HG03135 (cell line): Measurements from ENCODE around the gene CMIP.

Experiments used
- ATAC-seq: cut with Tn5 transposase; IDR thresholded peaks from one replicate; pipeline ENCODE4 v1.9.1; 2021; ENCODE audit warnings: mild to moderate bottlenecking, moderate library complexity; ENCODE audit not compliant: unreplicated experiment

CMIP gene

GRCh38 chr16:81694494-81695280 is 250.1 kb downstream of the CMIP start:
- no peak for ATAC-seq

DNA sequence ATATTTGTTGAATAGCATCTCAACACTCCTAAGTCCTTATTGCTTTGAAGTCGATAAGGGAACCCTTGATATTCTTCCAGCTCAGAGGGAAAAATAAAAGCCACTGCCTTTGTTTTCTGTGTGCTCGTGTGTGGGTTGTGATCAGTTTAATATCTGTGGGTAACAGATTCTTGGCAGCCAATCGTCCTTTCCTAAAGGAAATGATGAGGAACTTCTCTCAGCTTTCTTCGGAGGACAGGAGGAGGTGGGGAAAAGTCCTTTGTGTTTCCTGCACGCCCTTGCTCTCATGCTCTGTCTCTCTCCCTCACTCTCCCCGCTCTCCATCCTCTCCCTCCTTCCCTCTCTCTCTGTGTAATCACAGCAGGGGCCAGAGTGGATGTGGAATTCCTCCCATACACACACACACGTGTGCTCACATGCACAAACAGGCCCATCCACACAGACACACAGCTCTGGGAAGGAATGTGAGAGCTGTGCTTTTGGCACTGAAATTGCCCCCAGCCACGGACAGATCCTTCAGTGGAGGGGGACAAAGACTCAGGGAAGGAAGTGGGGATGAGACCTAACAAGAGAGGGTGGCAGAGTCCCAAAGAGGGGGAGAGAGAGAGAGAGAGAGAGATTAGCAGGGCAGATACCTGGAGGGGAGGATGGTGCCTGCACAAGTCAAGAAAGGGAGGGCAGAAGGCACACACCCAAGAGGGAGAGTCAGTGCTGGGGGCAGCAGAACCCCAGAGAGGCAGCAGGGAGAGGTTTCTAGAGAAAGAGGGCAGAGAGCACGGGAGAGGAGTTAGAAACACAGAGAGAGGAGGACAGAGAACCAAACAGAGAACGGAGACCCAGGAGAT is 250.9 kb downstream of the CMIP start:
- ATAC-seq: no peak

DNA sequence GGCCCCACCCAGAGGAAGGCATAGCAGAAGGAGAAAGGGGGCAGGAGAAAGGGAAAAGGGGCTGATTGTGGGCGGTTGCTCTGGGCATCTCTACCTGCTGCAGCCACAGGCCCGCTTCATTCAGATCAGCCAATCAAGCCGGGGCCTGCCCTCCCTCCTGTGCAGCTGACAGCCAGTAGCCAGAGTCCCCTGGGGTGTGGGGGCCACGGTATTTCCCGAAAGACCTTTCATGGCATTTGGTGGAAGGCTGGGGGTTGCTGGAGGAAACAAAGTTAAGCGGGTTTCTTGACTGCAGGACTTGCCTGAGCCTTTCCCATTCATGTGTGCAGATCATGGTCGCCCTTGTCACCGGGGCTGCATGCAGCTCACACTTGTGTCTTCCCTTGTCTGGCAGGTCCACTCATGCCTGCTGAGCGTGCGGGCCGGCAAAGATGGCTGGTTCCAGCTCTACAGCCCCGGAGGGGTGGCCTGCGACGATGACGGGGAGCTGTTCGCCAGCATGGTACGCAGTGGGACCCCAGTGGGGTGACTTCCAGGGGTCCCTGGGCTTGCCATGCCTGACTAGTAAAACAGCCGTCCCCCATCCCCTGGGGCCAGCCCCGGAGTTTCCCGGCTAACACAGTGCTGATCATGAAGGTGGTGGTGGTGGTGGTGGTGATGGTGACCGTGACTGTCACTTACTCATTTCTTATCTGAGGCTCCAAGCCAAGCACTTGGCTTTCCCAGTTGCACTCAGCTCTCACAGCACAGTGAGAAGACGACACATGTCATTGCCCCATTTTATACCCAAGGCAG is 251.8 kb downstream of the CMIP start:
- ATAC-seq: no peak

DNA sequence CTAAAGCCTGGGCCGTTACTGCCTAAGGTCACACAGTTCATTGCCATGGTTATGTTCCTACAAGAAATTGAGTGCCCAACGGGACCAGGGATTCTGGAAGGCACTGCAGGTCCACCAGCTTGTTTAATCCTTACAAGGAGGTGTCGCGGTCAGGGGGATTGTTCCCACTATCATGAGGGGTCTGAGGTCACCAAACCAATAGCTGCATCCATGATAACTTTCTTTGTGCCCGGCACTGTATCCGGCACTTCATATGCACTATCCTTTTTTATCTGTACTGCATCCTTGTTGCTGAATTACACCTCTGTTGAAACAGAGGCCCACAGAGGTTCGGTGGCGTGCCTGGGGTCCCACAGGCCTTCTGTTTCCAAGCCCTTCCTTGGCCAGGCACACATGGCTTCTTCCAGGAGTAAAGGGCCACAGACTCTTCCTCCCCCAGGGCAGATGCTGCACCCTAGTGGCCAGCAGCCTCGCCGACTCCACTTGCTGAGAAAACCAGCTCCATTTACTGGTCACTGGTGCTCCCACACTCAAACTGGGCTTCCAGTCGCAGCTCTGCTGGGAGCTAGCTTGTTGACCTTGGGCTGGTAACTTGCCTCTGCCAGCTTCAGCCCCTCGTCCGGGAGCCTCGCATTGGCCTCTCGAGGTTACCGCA is 252.5 kb downstream of the CMIP start:
- no peak for ATAC-seq

GRCh38 chr16:81697616-81698309 is 253.2 kb downstream of the CMIP start:
- no peak for ATAC-seq

- no peak for ATAC-seq
Observed at GRCh38 chr16:81698310-81698641, 253.7 kb downstream of the CMIP start.

DNA sequence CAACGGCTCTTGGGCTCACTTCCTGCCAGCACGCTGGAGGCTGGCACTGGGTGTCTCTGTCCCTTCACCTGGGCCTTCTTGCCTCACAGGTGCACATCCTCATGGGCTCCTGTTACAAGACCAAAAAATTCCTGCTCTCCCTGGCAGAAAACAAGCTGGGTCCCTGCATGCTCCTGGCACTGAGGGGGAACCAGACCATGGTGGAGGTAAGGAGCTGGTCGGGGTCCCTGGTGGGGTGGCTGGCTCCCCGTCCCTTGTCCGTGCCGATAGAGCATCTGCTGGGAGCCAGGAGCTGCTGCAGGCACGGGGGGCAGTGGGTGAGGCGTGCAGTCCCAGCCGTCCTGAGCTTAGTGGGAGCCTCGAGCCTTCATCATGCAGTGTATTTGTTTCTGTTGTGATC is 255.0 kb downstream of the CMIP start:
- ATAC-seq: no peak

DNA sequence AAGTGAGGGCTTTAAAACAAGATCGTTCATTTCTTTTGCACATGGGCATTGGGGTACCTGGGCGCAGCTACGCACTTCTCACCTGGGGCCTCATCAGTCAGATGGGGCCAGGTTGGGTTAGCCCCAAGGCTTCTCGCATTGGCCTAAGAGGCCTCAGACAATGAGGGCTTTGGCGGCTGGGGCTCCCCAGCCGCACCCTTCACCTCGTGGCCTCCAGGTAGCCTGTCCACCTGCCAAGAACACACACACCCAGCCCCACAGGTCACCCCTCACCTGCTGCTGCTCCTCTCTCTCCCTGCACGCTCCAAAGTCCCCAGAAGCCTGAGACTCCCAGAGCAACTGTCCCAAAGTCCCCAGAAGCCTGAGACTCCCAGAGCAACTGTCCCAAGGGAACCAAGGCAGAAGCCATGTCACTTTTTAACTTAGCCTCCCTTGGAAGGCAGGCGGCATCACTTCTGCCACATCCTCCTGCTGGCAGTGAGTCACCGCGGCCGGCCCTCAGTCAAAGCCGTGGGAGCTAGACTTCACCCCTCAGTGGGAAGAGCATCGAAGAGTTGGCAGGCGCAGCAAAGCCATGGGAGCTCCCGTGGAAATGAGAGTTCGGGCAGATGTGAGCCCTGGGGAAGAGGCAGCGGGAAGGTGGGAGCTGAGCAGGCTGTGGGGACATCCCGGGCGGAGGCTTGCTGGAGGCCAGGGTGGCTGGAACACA is 255.6 kb downstream of the CMIP start:
- ATAC-seq: no peak

- no peak for ATAC-seq
Observed at GRCh38 chr16:81700780-81701165, 256.2 kb downstream of the CMIP start.

DNA sequence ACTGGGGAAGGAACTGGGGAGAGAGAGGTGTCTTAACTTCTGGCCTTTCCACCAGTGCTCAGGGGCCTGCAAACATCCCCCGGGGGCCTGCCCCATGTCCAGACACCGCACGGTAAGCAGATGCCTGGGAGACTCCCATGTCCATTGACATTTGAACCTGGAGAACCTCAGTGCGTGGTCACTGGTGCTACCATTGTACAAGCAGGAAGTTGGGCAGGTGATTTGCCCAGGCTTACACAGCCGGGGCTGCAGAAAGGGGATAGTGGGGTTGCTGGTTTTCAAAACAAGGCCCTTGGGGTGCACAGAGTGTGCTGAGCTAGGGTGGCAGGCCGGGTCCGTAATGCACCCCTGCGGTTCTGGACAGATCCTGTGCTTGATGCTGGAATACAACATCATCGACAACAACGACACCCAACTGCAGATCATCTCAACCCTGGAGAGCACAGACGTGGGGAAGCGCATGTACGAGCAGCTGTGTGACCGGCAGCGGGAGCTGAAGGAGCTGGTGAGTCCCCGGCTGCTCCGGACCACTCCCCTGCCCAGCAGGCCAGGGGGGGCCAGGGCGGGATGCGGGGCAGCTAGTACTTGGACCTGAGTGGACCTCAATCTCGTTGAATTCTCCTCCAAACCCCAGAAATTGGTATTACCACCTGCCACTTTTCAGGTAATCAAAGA is 256.8 kb downstream of the CMIP start:
- ATAC-seq: no peak

DNA sequence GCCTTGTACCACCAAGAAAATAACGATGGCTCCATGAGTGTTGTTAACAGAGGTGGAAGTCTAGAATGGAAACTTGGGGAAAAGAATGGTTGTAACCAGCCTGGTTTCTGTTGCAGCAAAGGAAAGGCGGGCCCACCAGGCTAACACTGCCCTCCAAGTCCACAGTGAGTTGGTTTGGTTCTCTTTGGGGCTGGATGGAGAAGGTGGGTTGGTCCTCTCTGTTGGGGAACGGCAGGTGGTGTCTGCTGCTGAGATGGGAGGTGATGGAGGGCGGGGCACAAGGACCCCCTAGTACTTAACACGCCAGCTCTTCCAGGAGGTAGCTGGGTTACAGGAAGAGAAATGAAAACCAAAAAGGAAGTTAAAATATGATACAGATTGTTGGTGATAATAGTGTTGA is 257.9 kb downstream of the CMIP start:
- ATAC-seq: no peak

- no peak for ATAC-seq
Observed at GRCh38 chr16:81703177-81704155, 258.9 kb downstream of the CMIP start.

DNA sequence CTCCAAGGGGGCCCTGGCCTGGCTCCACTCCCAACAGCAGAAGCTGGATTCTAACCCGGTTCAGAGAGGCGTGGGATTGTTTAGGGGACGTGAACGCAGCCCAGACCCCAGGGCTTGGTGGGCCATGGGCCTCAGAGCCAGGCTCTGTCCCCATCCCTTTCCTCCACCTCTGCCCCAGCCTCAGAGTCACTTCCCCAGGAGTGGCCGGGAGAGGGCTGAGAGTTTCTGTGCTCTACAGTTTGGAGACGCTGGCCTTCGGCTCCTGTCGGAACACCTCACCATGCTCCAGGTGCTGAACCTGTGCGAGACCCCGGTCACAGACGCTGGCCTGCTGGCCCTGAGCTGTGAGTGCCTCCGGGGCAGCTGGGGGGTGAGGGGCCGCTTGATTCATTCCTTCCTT is 260.7 kb downstream of the CMIP start:
- ATAC-seq: no peak

GRCh38 chr16:81706327-81707295 is 262.0 kb downstream of the CMIP start:
- no peak for ATAC-seq

DNA sequence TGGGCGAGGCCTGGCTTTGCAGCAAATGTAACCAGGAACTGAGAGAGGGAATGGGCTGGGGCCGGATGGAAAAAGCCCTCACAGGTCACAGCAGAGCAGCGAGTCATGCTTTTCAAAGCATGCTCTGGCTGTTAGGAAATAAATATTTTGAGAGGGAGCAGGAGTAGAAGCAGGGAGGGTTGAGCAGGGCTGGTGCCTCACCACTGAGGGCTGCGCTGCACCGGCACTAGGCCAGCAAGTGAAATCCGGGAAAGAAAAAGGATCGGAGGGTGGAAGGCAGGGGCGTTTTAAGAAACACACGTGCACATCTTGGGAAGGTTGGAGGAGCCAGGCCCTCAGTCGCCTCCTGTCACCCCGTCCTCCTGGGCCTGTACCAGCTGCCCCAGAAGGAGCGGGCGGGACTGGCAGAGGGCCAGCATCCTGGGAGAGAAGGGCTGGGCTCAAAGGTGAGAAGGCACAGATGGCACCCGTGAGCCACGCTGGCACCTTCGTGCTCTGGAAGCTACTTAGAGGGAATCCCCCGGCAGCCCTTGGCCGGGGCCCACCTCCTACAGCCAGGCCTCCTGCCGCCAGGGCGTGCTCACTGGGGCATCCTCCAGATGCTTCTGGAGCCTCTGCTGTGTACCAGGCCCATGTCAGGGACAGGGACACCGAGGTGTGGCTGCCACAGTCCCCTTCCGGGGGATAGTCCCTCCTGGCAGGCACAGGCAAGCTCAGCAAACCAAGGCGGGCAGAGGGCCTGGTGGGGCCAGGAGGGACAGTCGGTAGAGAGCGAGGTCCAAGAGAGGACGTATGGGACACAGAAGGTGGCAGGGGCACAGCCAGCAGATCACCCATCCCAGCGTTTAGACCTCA is 263.0 kb downstream of the CMIP start:
- ATAC-seq: no peak
